GM23338 (cell line): ENCODE data around the gene RUBCN. TPM values are rescaled to one million over a fixed set of nuclear protein-coding genes. Genes with fewer than 3 reads are reported as not detected.

Experiments
- ATAC-seq: fragments of 200-7000 bp; cut with Tn5 transposase; 3 replicates; pipeline ENCODE4 v1.9.1; 2020
- DNase-seq: peaks from one replicate; pipeline ENCODE4 v3.0.0-alpha.2; 2015; ENCODE audit warnings: low spot score
- H2AFZ ChIP-seq: fragments of 200-600 bp; sonication (generic); 2 replicates; pipeline ENCODE4 v1.8.0; 2016; ENCODE audit warnings: antibody characterized with exemption, mild to moderate bottlenecking, moderate library complexity
- H3F3A ChIP-seq: fragments of 200-600 bp; sonication (generic); replicated peaks from 2 replicates; pipeline ENCODE4 v1.8.0; 2017; ENCODE audit warnings: antibody characterized with exemption, mixed run types, low read depth
- H3K27ac ChIP-seq: fragments of 200-600 bp; sonication (generic); 2 replicates; pipeline ENCODE4 v1.6.1; 2016; ENCODE audit warnings: low read depth
- H3K27me3 ChIP-seq: fragments of 200-600 bp; sonication (generic); 2 replicates; pipeline ENCODE4 v1.8.0; 2016; ENCODE audit warnings: mild to moderate bottlenecking, mixed run types, moderate library complexity; ENCODE audit not compliant: insufficient read depth
- H3K36me3 ChIP-seq: fragments of 200-600 bp; sonication (generic); 2 replicates; pipeline ENCODE4 v1.8.0; 2016; ENCODE audit warnings: mild to moderate bottlenecking; ENCODE audit not compliant: insufficient read depth
- H3K4me1 ChIP-seq: fragments of 200-600 bp; sonication (generic); 2 replicates; pipeline ENCODE4 v1.8.0; 2016; ENCODE audit warnings: mild to moderate bottlenecking, moderate library complexity; ENCODE audit not compliant: insufficient read depth
- H3K4me2 ChIP-seq: fragments of 200-600 bp; sonication (generic); 2 replicates; pipeline ENCODE4 v1.7.1; 2017; ENCODE audit warnings: mixed run types
- H3K4me3 ChIP-seq: fragments of 200-600 bp; sonication (generic); 2 replicates; pipeline ENCODE4 v1.6.1; 2016; ENCODE audit warnings: mixed run types
- H3K79me2 ChIP-seq: fragments of 200-600 bp; sonication (generic); replicated peaks from 2 replicates; pipeline ENCODE4 v1.8.0; 2017; ENCODE audit warnings: mild to moderate bottlenecking; ENCODE audit not compliant: insufficient read depth
- H3K9me2 ChIP-seq: fragments of 200-600 bp; sonication (generic); 2 replicates; pipeline ENCODE4 v1.8.0; 2017; ENCODE audit not compliant: insufficient read depth
- H4K20me1 ChIP-seq: fragments of 200-600 bp; sonication (generic); replicated peaks from 2 replicates; pipeline ENCODE4 v1.8.0; 2017; ENCODE audit warnings: mild to moderate bottlenecking; ENCODE audit not compliant: insufficient read depth
- H3K27ac Mint-ChIP-seq: 2 replicates; pipeline ENCODE4 v1.8.0; 2020; ENCODE audit warnings: inconsistent platforms, mild to moderate bottlenecking, moderate library complexity, mixed read lengths
- H3K27me3 Mint-ChIP-seq: 3 replicates; pipeline ENCODE4 v1.8.0; 2022; ENCODE audit warnings: low read depth, mild to moderate bottlenecking, moderate library complexity, mixed read lengths, inconsistent platforms; ENCODE audit not compliant: insufficient read depth, poor library complexity
- H3K36me3 Mint-ChIP-seq: 3 replicates; pipeline ENCODE4 v1.8.0; 2021; ENCODE audit warnings: low read depth, mild to moderate bottlenecking, inconsistent platforms, moderate library complexity, mixed read lengths
- H3K4me1 Mint-ChIP-seq: 3 replicates; pipeline ENCODE4 v1.8.0; 2020; ENCODE audit warnings: mild to moderate bottlenecking, inconsistent platforms, mixed read lengths
- H3K4me3 Mint-ChIP-seq: 3 replicates; pipeline ENCODE4 v1.8.0; 2021; ENCODE audit warnings: moderate library complexity, mild to moderate bottlenecking, inconsistent platforms, mixed read lengths
- H3K9me3 Mint-ChIP-seq: 3 replicates; pipeline ENCODE4 v1.8.0; 2020; ENCODE audit warnings: moderate library complexity, mild to moderate bottlenecking, inconsistent platforms, mixed read lengths
- CREB1 ChIP-seq: fragments of 250-450 bp; sonication (Bioruptor Pico); IDR thresholded peaks from 2 replicates; pipeline ENCODE4 v1.5.0; 2020; ENCODE audit warnings: low read depth, mild to moderate bottlenecking, moderate library complexity
- CTCF ChIP-seq, 2 experiments: fragments of 200-600 bp in 1 of 2; sonication (generic) in 1 of 2; conservative IDR thresholded peaks; 2 replicates each; pipeline versions ENCODE4 v1.5.1 to v1.6.1; 2016 to 2017; ENCODE audit warnings: antibody characterized with exemption in 2 of 2, low read depth in 2 of 2, mild to moderate bottlenecking in 2 of 2, moderate library complexity in 1 of 2
- ETS1 ChIP-seq: IDR thresholded peaks from 2 replicates; pipeline ENCODE4 v1.6.1; 2016; ENCODE audit warnings: antibody characterized with exemption
- EZH2 ChIP-seq: fragments of 200-600 bp; sonication (generic); IDR thresholded peaks from one replicate; pipeline ENCODE4 v1.8.0; 2017; ENCODE audit warnings: antibody characterized with exemption, mild to moderate bottlenecking, low read depth; ENCODE audit not compliant: unreplicated experiment
- EZH2phosphoT487 ChIP-seq: fragments of 200-600 bp; sonication (generic); IDR thresholded peaks from one replicate; pipeline ENCODE4 v1.8.1; 2018; ENCODE audit warnings: antibody characterized with exemption; ENCODE audit not compliant: unreplicated experiment
- JUNB ChIP-seq: IDR thresholded peaks from one replicate; pipeline ENCODE4 v1.6.1; 2016; ENCODE audit warnings: antibody characterized with exemption; ENCODE audit not compliant: unreplicated experiment
- NANOG ChIP-seq: IDR thresholded peaks from 2 replicates; pipeline ENCODE4 v1.6.1; 2016; ENCODE audit warnings: antibody characterized with exemption, borderline replicate concordance
- POLR2AphosphoS5 ChIP-seq: IDR thresholded peaks from 2 replicates; pipeline ENCODE4 v1.6.1; 2016; ENCODE audit warnings: antibody characterized with exemption, low read depth
- REST ChIP-seq: IDR thresholded peaks from one replicate; pipeline ENCODE4 v1.6.1; 2018; ENCODE audit warnings: antibody characterized with exemption; ENCODE audit not compliant: unreplicated experiment
- STAT1 ChIP-seq: IDR thresholded peaks from one replicate; pipeline ENCODE4 v1.6.1; 2016; ENCODE audit warnings: antibody characterized with exemption; ENCODE audit not compliant: unreplicated experiment
- ZNF114 ChIP-seq: fragments of 250-450 bp; sonication (Bioruptor Pico); IDR thresholded peaks from 2 replicates; pipeline ENCODE4 v1.5.0; 2020; ENCODE audit warnings: mild to moderate bottlenecking, moderate library complexity
- ZNF331 ChIP-seq: fragments of 250-450 bp; sonication (Bioruptor Pico); IDR thresholded peaks from 2 replicates; pipeline ENCODE4 v1.5.0; 2020; ENCODE audit warnings: low read depth, mild to moderate bottlenecking, moderate library complexity
- ZNF462 ChIP-seq: fragments of 250-450 bp; sonication (Bioruptor Pico); IDR thresholded peaks from 2 replicates; pipeline ENCODE4 v1.5.0; 2020; ENCODE audit warnings: mild to moderate bottlenecking, moderate library complexity
- polyA plus RNA-seq: library from polyadenylated mRNA; unstranded; fragments of >200 nt; fragmentation: Nextera tagmentation; extraction: Ambion mirVana; gene quantifications from 2 replicates; pipeline ENCODE4 v1.2.1, GENCODE V29; 2016
- total RNA-seq: library from RNA; depleted of rRNA; stranded (reverse); fragments of >200 nt; shearing (Covaris generic); gene quantifications from 2 replicates; pipeline ENCODE4 v1.2.3, GENCODE V29; 2014

The RUBCN gene
- total and polyA plus RNA-seq, 2 experiments from 2014 or later = 13.1 to 33.2 TPM

- no peaks in the 10 kb centered on the region for H3K36me3 ChIP-seq
- H3K4me1 ChIP-seq = no peaks in the 10 kb centered on the region
- H3K4me1 Mint-ChIP-seq = peaks cover 2% of the 10 kb centered on the region; the same call in 1 of the 3 replicates
- peaks cover 5% of the 10 kb centered on the region; the same call in 1 of the 2 replicates for H4K20me1 ChIP-seq
- peaks cover 37% of the 10 kb centered on the region for H3K79me2 ChIP-seq
- H3K9me2 ChIP-seq = peaks cover 7% of the 10 kb centered on the region; the same call in 1 of the 2 replicates
- H3K27ac Mint-ChIP-seq = no peak overlapping the region
- DNase-seq (no peak), ATAC-seq (no peak)
- TF ChIP-seq ETS1 = no peak
- TF ChIP-seq CTCF (conservative IDR thresholded peaks at IDR 0.05; ENCODE audit: low read depth in 2 of 2) = no peak
- no peak for TF ChIP-seq STAT1
- no peak for TF ChIP-seq EZH2phosphoT487
- no peak for TF ChIP-seq ZNF331 (CRISPR knock-in tag)
- TF ChIP-seq NANOG = no peak
- no peak for TF ChIP-seq JUNB
- no peak for TF ChIP-seq ZNF114
- no peak for TF ChIP-seq EZH2
- TF ChIP-seq POLR2AphosphoS5 = no peak
- TF ChIP-seq ZNF462 (CRISPR knock-in tag) = no peak
- no peak for TF ChIP-seq CREB1 (CRISPR knock-in tag)
- no peak for TF ChIP-seq REST
- no peak overlapping the region for H3K4me2 ChIP-seq
- H3K27ac ChIP-seq = no peak overlapping the region
- no peaks in the 10 kb centered on the region for H3F3A ChIP-seq
- H3K4me3 Mint-ChIP-seq = no peak overlapping the region
- H3K27me3 ChIP-seq = peaks cover 14% of the 10 kb centered on the region
- H3K9me3 Mint-ChIP-seq = no peaks in the 10 kb centered on the region
- H3K36me3 Mint-ChIP-seq = no peaks in the 10 kb centered on the region
- H3K27me3 Mint-ChIP-seq = peaks cover 4% of the 10 kb centered on the region
- no peak overlapping the region for H3K4me3 ChIP-seq
- no peak overlapping the region for H2AFZ ChIP-seq
Measured at GRCh38 chr3:197756704-197757103, 20.0 kb upstream of the RUBCN start.
